Left forelimb (tissue), 1 donor: Measurements from ENCODE around the gene KCNN4.
A peak's percentile ranks its signal among the peaks of the same experiment; 100 is the strongest.
"Not testable (repeated sequence)": the region's sequence is repeated elsewhere in the genome, so short reads cannot be mapped to it uniquely, and the experiment has no call there.

Experiments used
- DNase-seq: peaks from one replicate; pipeline ENCODE4 v3.0.0-alpha.2; 2018; ENCODE audit warnings: low spot score

Gene KCNN4

GRCh38 chr19:43774103-43774939, 6.5 kb downstream of the KCNN4 start:
- DNase-seq: peak; percentile 76

GRCh38 chr19:43773725-43774102, 7.1 kb downstream of the KCNN4 start:
- DNase-seq: no peak

- DNase-seq: no peak
These were observed 11.5 kb downstream of the KCNN4 start for GRCh38 chr19:43769256-43769655.

- no peak for DNase-seq
These were observed 12.3 kb downstream of the KCNN4 start for GRCh38 chr19:43768273-43769050.

GRCh38 chr19:43767818-43768217, 13.0 kb downstream of the KCNN4 start:
- no peak for DNase-seq

GRCh38 chr19:43767316-43767715, 13.5 kb downstream of the KCNN4 start:
- DNase-seq: no peak

- DNase-seq: no peak
These were observed 14.1 kb downstream of the KCNN4 start for GRCh38 chr19:43766755-43767043.

- DNase-seq: no peak
These were observed 15.5 kb downstream of the KCNN4 start for GRCh38 chr19:43765109-43765876.

- DNase-seq: not testable (repeated sequence)
These were observed 16.1 kb downstream of the KCNN4 start for GRCh38 chr19:43764684-43765083.

- DNase-seq: no peak
These were observed 17.3 kb downstream of the KCNN4 start for GRCh38 chr19:43763473-43763939.

GRCh38 chr19:43762814-43763213, 18.0 kb downstream of the KCNN4 start:
- DNase-seq: no peak

GRCh38 chr19:43760941-43761340, 19.8 kb downstream of the KCNN4 start:
- no peak for DNase-seq

- no peak for DNase-seq
These were observed 21.3 kb downstream of the KCNN4 start for GRCh38 chr19:43759515-43759914.

GRCh38 chr19:43755256-43755801, 25.4 kb downstream of the KCNN4 start:
- peak; percentile 81 for DNase-seq

- peak; percentile 99 for DNase-seq
These were observed 26.1 kb downstream of the KCNN4 start, which contains the start of gene SMG9 for GRCh38 chr19:43754503-43755255. Gene SMG9 (minus strand): TSS chr19:43754962. CDS start chr19:43750741, 4,221 bp downstream.

GRCh38 chr19:43754253-43754502, 26.6 kb downstream of the KCNN4 start:
- DNase-seq: no peak

- DNase-seq: no peak
These were observed 28.4 kb downstream of the KCNN4 start for GRCh38 chr19:43752287-43752875.

- DNase-seq: no peak
These were observed 29.1 kb downstream of the KCNN4 start for GRCh38 chr19:43751466-43752220.

GRCh38 chr19:43749898-43750297, 30.9 kb downstream of the KCNN4 start:
- DNase-seq: no peak

GRCh38 chr19:43749152-43749551, 31.6 kb downstream of the KCNN4 start:
- DNase-seq: no peak

- no peak for DNase-seq
These were observed 32.1 kb downstream of the KCNN4 start for GRCh38 chr19:43748685-43749084.
